GM12873 (cell line): ENCODE data around the gene CDKL4.

Experiments used
- TF ChIP-seq, protein P1 (sequence below): IDR thresholded peaks from 2 replicates; pipeline ENCODE4 v1.5.1; 2012; ENCODE audit warnings: low read depth, mild to moderate bottlenecking, moderate library complexity, low read length, control low read depth; ENCODE audit not compliant: insufficient read depth; ENCODE audit errors: missing control alignments

CDKL4 gene

DNA sequence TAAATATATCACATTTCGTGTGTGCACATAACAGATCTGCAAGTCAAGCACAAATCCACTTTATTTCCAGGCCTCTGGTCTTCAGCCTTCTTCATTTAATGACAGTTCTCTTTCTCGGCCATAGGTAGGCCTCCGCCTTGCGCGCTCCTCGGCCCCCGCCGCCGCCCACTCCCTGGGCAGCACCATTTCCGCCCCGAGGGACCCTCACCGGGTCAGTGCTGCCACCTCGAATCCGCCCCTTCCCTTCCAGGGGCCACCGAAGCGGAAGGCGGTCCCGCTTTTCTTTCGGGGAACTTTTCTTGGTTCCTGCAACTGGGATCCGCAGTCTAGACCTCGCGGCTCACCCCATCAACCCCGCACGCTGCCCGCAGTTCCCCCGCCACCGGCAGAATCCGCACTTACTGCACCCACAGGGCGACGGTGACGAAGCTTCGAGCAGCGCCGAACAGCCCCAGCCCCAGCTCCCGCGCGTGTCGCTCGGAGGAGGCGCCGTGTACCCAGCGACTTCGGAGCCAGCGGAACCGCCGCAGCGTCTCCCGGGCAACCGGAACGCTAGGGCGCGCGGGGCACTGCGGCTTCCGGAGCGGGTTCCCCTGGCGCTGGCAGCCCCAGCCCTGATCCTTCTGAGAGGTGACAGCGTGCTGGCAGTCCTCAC is at the start of gene CDKL4:
TSS of gene CDKL4 (minus strand) at position 502 of the 655 bp plus-strand sequence.
- TF ChIP-seq, protein P1, sequence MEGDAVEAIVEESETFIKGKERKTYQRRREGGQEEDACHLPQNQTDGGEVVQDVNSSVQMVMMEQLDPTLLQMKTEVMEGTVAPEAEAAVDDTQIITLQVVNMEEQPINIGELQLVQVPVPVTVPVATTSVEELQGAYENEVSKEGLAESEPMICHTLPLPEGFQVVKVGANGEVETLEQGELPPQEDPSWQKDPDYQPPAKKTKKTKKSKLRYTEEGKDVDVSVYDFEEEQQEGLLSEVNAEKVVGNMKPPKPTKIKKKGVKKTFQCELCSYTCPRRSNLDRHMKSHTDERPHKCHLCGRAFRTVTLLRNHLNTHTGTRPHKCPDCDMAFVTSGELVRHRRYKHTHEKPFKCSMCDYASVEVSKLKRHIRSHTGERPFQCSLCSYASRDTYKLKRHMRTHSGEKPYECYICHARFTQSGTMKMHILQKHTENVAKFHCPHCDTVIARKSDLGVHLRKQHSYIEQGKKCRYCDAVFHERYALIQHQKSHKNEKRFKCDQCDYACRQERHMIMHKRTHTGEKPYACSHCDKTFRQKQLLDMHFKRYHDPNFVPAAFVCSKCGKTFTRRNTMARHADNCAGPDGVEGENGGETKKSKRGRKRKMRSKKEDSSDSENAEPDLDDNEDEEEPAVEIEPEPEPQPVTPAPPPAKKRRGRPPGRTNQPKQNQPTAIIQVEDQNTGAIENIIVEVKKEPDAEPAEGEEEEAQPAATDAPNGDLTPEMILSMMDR: no peak

DNA sequence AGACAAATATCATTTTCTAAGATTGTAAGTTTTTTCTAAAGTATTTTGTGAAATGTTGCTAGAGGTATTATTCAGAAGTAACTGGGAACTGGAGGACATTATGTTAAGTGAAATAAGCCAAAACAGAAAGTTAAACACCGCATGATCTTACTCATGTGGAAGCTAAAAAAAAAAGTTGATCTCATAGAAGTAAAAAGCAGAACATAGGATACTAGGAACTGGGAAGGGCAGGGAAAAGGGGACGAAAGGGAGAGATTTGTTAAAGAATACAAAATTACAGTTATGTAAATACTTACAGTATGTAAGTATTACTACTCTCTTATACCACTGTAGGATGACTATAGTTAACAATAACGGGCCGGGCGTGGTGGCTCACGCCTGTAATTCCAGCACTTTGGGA is 46.7 kb upstream of the CDKL4 start:
- TF ChIP-seq, protein P1: no peak

DNA sequence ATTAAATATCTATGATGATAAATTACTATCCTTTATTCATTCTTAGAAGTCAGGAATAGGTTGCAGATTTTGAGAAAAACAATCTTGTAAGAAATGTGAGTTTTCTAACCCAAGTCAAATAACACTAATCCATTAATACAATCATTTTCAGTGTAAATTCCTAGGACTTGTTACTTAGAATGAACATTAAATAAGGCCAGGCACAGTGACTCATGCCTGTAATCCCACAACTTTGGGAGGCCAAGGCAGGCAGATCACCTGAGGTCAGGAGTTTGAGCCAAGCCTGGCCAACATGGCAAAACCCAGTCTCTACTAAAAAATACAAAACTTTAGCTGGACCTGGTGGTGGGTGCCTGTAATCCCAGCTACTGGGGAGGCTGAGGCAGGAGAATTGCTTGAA is 45.8 kb upstream of the CDKL4 start:
- TF ChIP-seq, protein P1: no peak

DNA sequence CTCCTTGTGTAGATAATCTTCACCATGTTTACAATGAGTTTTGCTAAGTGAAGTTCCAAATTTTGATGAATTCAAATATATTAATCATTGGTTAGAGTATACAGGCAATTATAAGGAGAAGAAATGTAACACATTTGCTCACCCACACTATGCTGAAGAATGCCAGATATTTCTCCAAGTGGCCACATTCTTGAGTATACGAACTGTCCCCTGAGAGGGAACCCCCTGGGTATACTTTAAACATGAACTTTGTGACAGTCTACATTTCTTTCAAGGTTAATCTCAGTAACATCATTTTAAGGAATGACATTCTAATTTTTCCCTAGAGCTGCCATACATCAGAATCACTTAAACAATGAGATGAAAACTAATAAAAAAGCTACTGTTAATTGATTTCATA is 39.8 kb upstream of the CDKL4 start:
- TF ChIP-seq, protein P1: no peak

DNA sequence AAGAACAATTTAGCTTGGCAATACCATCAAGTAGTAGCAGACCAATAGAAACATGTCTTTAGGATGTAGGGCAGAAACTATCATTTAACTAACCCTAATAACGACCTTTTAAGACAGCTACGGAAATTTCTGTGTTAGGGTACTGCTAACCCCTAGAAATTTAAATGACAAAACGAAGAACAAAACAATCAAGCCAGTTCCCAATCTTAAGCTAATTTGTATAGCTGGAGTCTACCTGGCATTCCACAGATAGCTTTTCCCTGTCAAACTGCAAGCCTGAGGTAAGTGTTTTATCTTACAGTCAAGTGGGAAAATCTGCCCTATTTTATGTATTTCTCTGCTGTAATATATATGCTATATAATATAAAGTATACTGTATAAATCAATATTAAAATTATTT is 37.6 kb upstream of the CDKL4 start:
- TF ChIP-seq, protein P1: no peak

DNA sequence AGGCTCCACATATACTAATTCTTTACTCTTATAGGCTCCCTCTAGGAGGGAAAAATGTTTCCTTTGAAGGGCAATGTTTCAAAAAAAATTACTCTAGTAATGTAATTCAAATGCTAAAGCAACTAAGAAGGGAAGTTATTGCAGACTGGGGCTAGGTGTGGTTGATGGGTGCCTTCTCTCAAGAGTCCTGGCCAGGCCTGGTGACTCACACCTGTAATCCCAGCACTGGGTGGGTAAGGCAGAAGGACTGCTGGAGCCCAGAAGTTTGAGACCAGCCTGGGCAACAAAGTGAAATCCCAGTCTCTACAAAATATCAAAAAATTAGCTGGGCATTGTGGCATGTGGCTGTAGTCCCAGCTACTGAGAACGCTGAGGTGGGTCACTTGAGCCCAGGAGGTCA is 31.2 kb upstream of the CDKL4 start:
- TF ChIP-seq, protein P1: no peak

DNA sequence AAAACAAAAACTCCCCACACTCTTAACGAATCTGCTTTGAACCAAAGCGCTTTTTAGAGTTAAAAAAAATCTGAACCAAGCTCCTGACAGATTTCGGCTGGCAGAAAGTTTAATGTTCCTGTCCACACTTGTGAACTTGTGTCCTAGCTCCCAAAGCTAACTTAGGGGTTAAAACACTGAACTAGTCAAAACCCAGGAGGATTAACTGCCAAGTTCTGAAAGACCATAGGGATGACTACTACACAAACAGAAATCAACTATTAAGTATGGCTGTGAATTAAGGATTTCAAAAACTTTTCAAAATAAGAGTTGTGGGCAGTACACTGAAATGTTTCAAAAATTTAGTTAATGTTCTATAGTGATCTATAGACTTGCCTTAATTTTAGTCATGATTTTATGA is 26.2 kb upstream of the CDKL4 start:
- TF ChIP-seq, protein P1: no peak
